Gastroesophageal sphincter (tissue), 3 donors: ENCODE data around the gene RBM47.

Experiments
- CTCF ChIP-seq, 4 experiments: fragments of 200-600 bp in 2 of 4; fragments of 450-650 bp in 2 of 4; sonication (generic) in 1 of 4; IDR thresholded peaks; one replicate each; pipeline ENCODE4 v1.5.1; 2017 to 2019; ENCODE audit warnings: antibody characterized with exemption in 4 of 4, mild to moderate bottlenecking in 2 of 4, moderate library complexity in 2 of 4
- POLR2A ChIP-seq, 2 donors: fragments of 450-650 bp; IDR thresholded peaks; one replicate each; pipeline ENCODE4 v1.6.1; 2017; ENCODE audit warnings: antibody characterized with exemption in 2 of 2, mild to moderate bottlenecking in 2 of 2, moderate library complexity in 1 of 2
- POLR2AphosphoS5 ChIP-seq: sonication (generic); formaldehyde crosslinking; IDR thresholded peaks from one replicate; pipeline ENCODE4 v1.6.1; 2017; ENCODE audit warnings: antibody characterized with exemption

- TF ChIP-seq POLR2A (IDR thresholded peaks at IDR 0.05) (no peak), POLR2AphosphoS5 (no peak), CTCF (IDR thresholded peaks at IDR 0.05) (no peak)
These were observed 44.4 kb downstream of the RBM47 start for GRCh38 chr4:40585201-40585799.
